CD14-positive monocyte (primary cell): ENCODE results near the gene SSBP2. TPM values are rescaled to one million over a fixed set of nuclear protein-coding genes. Genes with fewer than 3 reads are reported as not detected.

Experiments used
- DNase-seq, 3 donors: peaks; one replicate each; pipeline ENCODE4 v3.0.0-alpha.2; 2011 to 2022
- H2AFZ ChIP-seq: 2 replicates; pipeline ENCODE4 v1.6.0; 2012; ENCODE audit warnings: mild to moderate bottlenecking, low read depth, low read length, inconsistent platforms; ENCODE audit not compliant: insufficient read depth, poor library complexity, severe bottlenecking
- H3K27ac ChIP-seq, 2 donors: 1 replicate in 1 of 2; 2 replicates in 1 of 2; pipeline ENCODE4 v1.5.1; 2012 to 2013; ENCODE audit warnings: low read length in 2 of 2, control low read depth in 1 of 2, inconsistent platforms in 1 of 2, low read depth in 1 of 2, mild to moderate bottlenecking in 1 of 2
- H3K27me3 ChIP-seq, 2 donors: one replicate each; pipeline versions ENCODE4 v1.6.0 to v1.6.1; 2011 to 2013; ENCODE audit warnings: low read length in 2 of 2; ENCODE audit not compliant: control insufficient read depth in 2 of 2, insufficient read depth in 2 of 2
- H3K36me3 ChIP-seq, 2 donors: replicated peaks in 1 of 2; 1 replicate in 1 of 2; 2 replicates in 1 of 2; pipeline versions ENCODE4 v1.5.1 to v1.6.1; 2012 to 2013; ENCODE audit warnings: low read length in 2 of 2, control low read depth in 1 of 2, inconsistent platforms in 1 of 2, mild to moderate bottlenecking in 1 of 2; ENCODE audit not compliant: insufficient read depth in 2 of 2, control insufficient read depth in 1 of 2
- H3K4me1 ChIP-seq, 2 donors: 1 replicate in 1 of 2; 2 replicates in 1 of 2; pipeline versions ENCODE4 v1.5.1 to v1.6.1; 2012 to 2013; ENCODE audit warnings: low read length in 2 of 2, control low read depth in 1 of 2, inconsistent platforms in 1 of 2, mild to moderate bottlenecking in 1 of 2, moderate library complexity in 1 of 2; ENCODE audit not compliant: insufficient read depth in 2 of 2, control insufficient read depth in 1 of 2
- H3K4me2 ChIP-seq: replicated peaks from 2 replicates; pipeline ENCODE3; 2012; ENCODE audit warnings: low read length, moderate library complexity, mild to moderate bottlenecking; ENCODE audit not compliant: poor library complexity, severe bottlenecking; ENCODE audit errors: extremely low read depth
- H3K4me3 ChIP-seq, 3 experiments: fragments of 200-600 bp in 1 of 3; sonication (generic) in 1 of 3; replicated peaks in 1 of 3; 1 replicate in 2 of 3; 2 replicates in 1 of 3; pipeline ENCODE4 v1.5.1; 2011 to 2013; ENCODE audit warnings: low read length in 3 of 3, mild to moderate bottlenecking in 3 of 3, control low read depth in 2 of 3, low read depth in 2 of 3, inconsistent platforms in 1 of 3, moderate library complexity in 1 of 3
- H3K79me2 ChIP-seq: 2 replicates; pipeline ENCODE4 v1.6.0; 2012; ENCODE audit warnings: mild to moderate bottlenecking, control low read depth, inconsistent platforms, low read length, moderate library complexity; ENCODE audit not compliant: insufficient read depth
- H3K9ac ChIP-seq: 2 replicates; pipeline ENCODE4 v1.6.0; 2017; ENCODE audit warnings: low read length, mild to moderate bottlenecking; ENCODE audit not compliant: insufficient read depth, poor library complexity, severe bottlenecking
- H3K9me3 ChIP-seq, 2 donors: replicated peaks in 1 of 2; 1 replicate in 1 of 2; 2 replicates in 1 of 2; pipeline versions ENCODE4 v1.5.1 to v1.6.1; 2012 to 2013; ENCODE audit warnings: low read length in 2 of 2, control low read depth in 1 of 2; ENCODE audit not compliant: control insufficient read depth in 1 of 2, insufficient read depth in 1 of 2
- H4K20me1 ChIP-seq: 2 replicates; pipeline ENCODE4 v1.6.0; 2012; ENCODE audit warnings: mild to moderate bottlenecking, low read length, control low read depth, moderate library complexity; ENCODE audit not compliant: insufficient read depth
- H3K27ac Mint-ChIP-seq, 7 donors: one replicate each; pipeline ENCODE4 v1.8.0; 2020; ENCODE audit warnings: mild to moderate bottlenecking in 7 of 7, mixed read lengths in 7 of 7, moderate library complexity in 6 of 7, inconsistent platforms in 2 of 7
- H3K27me3 Mint-ChIP-seq, 3 donors: one replicate each; pipeline ENCODE4 v1.8.0; 2021 to 2022; ENCODE audit warnings: low read depth in 3 of 3, mild to moderate bottlenecking in 3 of 3, mixed read lengths in 3 of 3, moderate library complexity in 3 of 3, inconsistent platforms in 1 of 3
- H3K36me3 Mint-ChIP-seq, 2 donors: one replicate each; pipeline ENCODE4 v1.8.0; 2020; ENCODE audit warnings: mixed read lengths in 2 of 2, inconsistent platforms in 1 of 2, mild to moderate bottlenecking in 1 of 2
- H3K4me1 Mint-ChIP-seq: one replicate; pipeline ENCODE4 v1.8.0; 2020; ENCODE audit warnings: mild to moderate bottlenecking, mixed read lengths
- H3K4me3 Mint-ChIP-seq, 2 donors: one replicate each; pipeline ENCODE4 v1.8.0; 2020; ENCODE audit warnings: mild to moderate bottlenecking in 2 of 2, mixed read lengths in 2 of 2, moderate library complexity in 1 of 2
- H3K9me3 Mint-ChIP-seq, 7 donors: one replicate each; pipeline ENCODE4 v1.8.0; 2020 to 2022; ENCODE audit warnings: mixed read lengths in 7 of 7, mild to moderate bottlenecking in 6 of 7, moderate library complexity in 6 of 7, inconsistent platforms in 2 of 7
- CTCF ChIP-seq: fragments of 200-600 bp; IDR thresholded peaks from one replicate; pipeline ENCODE4 v1.8.0; 2022; ENCODE audit warnings: antibody characterized with exemption, mild to moderate bottlenecking
- WGBS: methylation state at CpG from one replicate; pipeline ENCODE4 v1.1.5; 2013; ENCODE audit warnings: missing lambda C conversion rate; ENCODE audit not compliant: insufficient coverage; 5-methylcytosine and 5-hydroxymethylcytosine counted together
- intact Hi-C, 2 donors: fragments of 100-400 bp; cut with micrococcal nuclease; formaldehyde crosslinking; loops; one replicate each; pipeline versions ENCODE4 v1.15.0 to v1.15.1; 2023
- polyA plus RNA-seq, 3 donors: library from polyadenylated mRNA; depleted of rRNA in 1 of 3; unstranded in 2 of 3; stranded (reverse) in 1 of 3; fragments of 300-500 nt in 2 of 3; fragments of >200 nt in 1 of 3; fragmentation: Illumina TruSeq in 2 of 3; gene quantifications; 1 replicate in 2 of 3; 2 replicates in 1 of 3; pipeline ENCODE4 v1.2.3, GENCODE V29; 2012 to 2021

Gene SSBP2
- polyA plus RNA-seq, 3 donors, result 29.1 to 55.2 (median 53.4) TPM

GRCh38 chr5:81469676-81470075, 281.2 kb downstream of the SSBP2 start:
- H2AFZ ChIP-seq, result no peak overlapping the region
- no peak overlapping the region for H3K4me2 ChIP-seq
- DNase-seq, result no peak
- Mint-ChIP-seq H3K27me3 (no peaks in the 10 kb centered on the region), H3K27ac (no peak overlapping the region), H3K36me3 (peaks cover 14 to 17% of the 10 kb centered on the region in 2 donors), H3K9me3 (peaks cover 0 to 3% (median 2%) of the 10 kb centered on the region in 7 donors), H3K4me1 (no peaks in the 10 kb centered on the region), H3K4me3 (no peak overlapping the region)
- H3K9me3 ChIP-seq, result no peaks in the 10 kb centered on the region
- no peaks in the 10 kb centered on the region for H3K79me2 ChIP-seq
- no peaks in the 10 kb centered on the region for H3K27me3 ChIP-seq
- intact Hi-C loops, result no loop called here
- no peak overlapping the region for H3K27ac ChIP-seq
- no peaks in the 10 kb centered on the region for H4K20me1 ChIP-seq
- H3K36me3 ChIP-seq, result peaks cover 10 to 13% of the 10 kb centered on the region in 2 donors
- H3K9ac ChIP-seq, result no peak overlapping the region
- no peak overlapping the region for H3K4me3 ChIP-seq
- no peak for TF ChIP-seq CTCF
- H3K4me1 ChIP-seq, result no peaks in the 10 kb centered on the region

- no peak overlapping the region for H3K4me2 ChIP-seq
- Mint-ChIP-seq H3K27ac (no peak overlapping the region), H3K4me3 (no peak overlapping the region), H3K9me3 (peaks cover 0 to 6% (median 0%) of the 10 kb centered on the region in 7 donors), H3K27me3 (no peaks in the 10 kb centered on the region), H3K4me1 (no peaks in the 10 kb centered on the region), H3K36me3 (peaks cover 15 to 19% of the 10 kb centered on the region in 2 donors)
- DNase-seq, result no peak
- no peak overlapping the region for H3K4me3 ChIP-seq
- no peaks in the 10 kb centered on the region for H4K20me1 ChIP-seq
- no peaks in the 10 kb centered on the region for H3K79me2 ChIP-seq
- WGBS, result no CpG with 5 or more reads among the region's 2 CpGs
- no peaks in the 10 kb centered on the region for H3K9me3 ChIP-seq
- intact Hi-C loops, result no loop called here
- H3K36me3 ChIP-seq, result peaks cover 0 to 8% of the 10 kb centered on the region in 2 donors
- H3K27me3 ChIP-seq, result no peaks in the 10 kb centered on the region
- no peaks in the 10 kb centered on the region for H3K4me1 ChIP-seq
- H2AFZ ChIP-seq, result no peak overlapping the region
- no peak overlapping the region for H3K27ac ChIP-seq
- TF ChIP-seq CTCF, result no peak
- no peak overlapping the region for H3K9ac ChIP-seq
Measured at GRCh38 chr5:81450940-81451339, 300.0 kb downstream of the SSBP2 start.
